ENCODE data around the gene CDC42SE2.
"Not testable (repeated sequence)": the region's sequence is repeated elsewhere in the genome, so short reads cannot be mapped to it uniquely, and the experiment has no call there.

The CDC42SE2 gene

DNA sequence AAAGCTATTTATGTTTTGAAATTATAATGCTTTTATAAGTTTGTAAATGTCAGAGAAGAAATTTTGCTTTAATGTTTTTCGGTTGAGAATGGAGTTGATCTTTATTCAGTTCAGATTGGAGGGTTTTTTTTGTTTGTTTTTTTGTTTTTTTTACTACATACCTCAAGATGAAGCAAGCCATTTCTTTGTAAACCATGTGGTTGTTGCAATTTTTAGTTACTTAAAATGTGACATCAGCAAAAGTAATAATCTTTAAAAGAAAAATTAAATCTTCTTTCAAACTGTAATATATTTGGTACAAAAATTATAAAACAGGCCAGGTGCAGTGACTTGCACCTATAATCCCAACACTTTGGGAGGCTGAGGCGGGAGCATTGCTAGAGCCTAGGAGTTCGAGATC lies 102.6 kb downstream of the CDC42SE2 start:
- DNase-seq (ENCODE audit: low spot score), result no peak

DNA sequence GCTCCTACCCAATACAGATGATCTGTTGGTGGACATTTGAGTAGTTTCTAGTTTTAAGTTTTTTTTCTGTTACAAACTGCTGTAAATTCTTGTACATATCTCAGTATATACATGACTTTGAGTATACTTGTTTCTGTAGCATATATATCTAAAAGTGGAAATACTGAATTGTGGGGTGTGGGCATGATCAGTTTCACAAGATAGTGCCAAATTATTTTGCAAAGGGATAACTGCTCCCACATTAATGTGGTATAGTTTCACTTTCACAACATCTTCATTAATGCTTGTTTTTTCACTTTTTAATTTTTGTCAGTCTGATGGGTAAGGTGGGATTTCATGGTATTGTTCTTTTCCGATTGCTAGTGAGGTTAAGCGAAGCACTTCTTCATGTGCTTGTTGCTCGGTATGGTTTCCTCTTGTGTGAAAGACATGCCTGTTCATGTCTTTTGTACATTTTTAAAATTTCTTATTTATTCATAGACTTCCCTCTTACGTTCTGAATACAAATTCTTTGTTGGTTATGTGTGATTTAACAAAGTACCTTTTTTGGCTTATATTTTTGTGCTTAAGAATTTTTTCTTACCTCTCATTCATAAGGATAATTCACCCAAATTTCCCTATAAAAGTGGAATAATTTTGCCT lies 103.5 kb downstream of the CDC42SE2 start:
- DNase-seq (ENCODE audit: low spot score), result no peak

DNA sequence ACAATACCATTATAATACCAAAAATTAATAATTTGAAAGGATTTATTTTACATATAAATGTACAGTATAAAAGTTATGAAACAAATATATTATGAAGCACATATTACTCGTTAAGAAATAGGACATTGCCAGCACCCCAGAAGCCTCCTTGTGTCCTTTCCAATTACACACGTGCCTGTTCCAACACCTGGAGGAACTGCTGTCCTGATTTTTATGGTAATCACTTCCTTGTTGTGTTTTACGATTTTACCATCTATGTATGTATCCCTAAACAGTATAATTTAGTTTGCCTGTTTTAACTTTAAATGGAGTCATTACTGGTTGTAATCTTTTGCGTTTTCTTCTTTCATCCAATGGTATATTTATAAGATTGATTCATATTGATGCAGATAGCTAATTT lies 105.0 kb downstream of the CDC42SE2 start:
- no peak for DNase-seq (ENCODE audit: low spot score)

DNA sequence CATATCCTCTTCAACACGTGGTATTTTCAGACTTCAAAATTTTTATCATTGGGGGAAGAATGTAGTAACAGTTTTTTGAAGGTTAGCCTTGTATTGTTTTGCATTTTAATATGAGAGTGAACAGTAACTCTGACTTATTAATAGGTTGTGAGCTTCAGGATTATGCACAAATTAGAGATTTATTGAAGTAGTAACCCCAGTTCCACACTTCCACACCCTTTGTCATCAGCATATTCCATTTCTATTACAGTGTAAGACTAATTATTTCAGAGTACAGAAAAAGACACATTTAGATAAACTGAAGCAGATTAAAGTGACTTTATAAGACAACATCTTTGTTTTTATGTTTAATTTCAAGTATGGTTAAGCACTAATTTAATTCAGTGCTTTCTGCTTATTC lies 105.7 kb downstream of the CDC42SE2 start:
- no peak for DNase-seq (ENCODE audit: low spot score)

DNA sequence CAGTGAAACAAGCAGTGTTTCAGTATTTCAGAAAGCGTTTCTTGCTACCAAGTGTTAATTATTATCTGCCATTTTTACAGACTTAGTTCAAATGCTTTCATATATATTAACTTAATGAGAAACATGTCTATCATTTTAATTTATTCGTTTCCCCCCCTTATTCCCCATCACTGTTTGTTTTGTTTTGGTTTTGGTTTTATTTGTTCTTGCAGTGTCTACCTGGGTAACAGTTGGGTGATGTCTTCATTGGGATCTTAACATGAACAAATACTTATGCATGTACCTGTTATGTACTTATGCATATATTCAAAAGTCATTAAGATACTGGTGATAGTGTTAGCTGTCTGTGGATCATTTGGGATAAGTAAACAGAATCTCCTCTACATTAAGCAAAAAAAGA lies 108.0 kb downstream of the CDC42SE2 start:
- DNase-seq (ENCODE audit: low spot score), result no peak

DNA sequence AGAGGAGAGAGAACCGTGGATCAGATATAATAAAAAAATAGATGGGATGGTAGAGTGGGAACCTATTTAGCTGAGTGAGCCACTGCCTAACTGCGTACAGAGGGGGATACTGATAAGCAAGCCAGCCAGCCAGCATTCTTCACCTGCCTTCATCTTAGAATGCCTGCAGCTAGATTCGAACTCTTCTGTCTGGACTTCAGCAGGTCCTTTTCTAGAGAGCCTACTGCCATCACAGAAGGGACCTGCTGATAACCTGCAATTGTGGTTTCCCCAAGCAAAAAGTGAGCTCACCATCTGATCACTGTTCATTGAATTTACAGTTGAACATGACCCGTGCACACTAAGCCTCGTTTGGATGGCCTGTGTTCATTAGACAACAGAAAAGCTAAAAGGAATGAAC lies 109.4 kb downstream of the CDC42SE2 start:
- DNase-seq (ENCODE audit: low spot score), result no peak

DNA sequence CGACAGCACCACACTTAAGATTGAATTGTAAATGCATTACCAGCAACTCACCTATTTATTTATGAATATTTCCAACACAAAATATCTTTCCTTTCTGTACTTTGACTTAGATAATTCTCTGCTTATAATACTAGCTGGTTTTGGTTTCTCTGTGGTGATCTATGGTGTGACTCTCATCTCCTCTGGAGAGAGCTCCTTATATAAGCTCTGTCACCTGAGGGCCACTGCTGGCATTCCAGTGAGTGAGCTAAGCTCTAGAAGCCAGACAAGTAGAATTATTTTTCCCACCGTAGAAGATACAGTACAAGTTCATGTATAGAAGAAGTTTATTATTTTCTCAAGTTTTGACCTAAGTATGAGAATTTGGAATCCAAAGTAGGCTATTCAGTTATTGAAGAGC lies 111.5 kb downstream of the CDC42SE2 start:
- no peak for DNase-seq (ENCODE audit: low spot score)

DNA sequence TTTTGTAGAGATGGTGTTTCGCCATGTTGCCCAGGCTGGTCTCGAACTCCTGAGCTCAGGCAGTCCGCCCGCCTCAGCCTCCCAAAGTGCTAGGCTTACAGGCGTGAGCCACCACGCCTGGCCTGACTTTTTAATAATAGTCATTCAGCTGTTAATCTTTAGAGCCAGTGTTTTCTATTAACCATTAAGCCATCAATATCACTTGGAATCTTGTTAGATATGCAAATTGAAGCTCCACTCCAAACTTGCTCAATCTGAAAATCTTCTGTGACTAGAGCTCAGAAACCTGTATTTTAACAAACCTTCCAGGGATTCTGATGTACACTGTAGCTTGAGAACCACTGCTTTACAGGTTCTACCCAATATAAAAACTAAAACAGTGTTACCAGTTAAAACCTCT lies 113.5 kb downstream of the CDC42SE2 start:
- no peak for DNase-seq (ENCODE audit: low spot score)

DNA sequence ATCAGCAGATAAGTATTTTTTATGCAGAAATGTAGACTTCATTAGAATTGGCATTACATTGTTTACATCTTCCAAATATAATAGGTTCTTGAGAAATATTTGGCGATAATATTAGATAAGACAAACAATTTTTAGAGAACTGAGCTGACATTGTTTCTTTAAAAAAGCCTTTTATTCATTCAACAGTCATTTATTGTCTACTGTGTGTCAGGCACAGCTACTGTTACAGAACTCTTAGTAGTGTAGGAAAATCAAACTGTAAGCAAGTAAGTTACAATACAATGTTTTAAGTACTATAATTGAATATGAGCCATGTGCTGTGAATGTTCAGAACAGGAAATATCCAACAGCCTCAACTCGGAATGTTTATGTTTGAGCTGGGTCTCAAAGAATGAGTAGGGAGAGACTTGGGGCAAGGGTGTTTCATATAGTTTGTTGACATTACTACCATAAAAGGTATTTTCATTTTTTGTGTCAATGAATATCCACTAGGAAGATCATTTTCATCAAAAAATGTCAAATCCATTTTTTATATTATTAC lies 114.0 kb downstream of the CDC42SE2 start:
- DNase-seq (ENCODE audit: low spot score), result no peak

DNA sequence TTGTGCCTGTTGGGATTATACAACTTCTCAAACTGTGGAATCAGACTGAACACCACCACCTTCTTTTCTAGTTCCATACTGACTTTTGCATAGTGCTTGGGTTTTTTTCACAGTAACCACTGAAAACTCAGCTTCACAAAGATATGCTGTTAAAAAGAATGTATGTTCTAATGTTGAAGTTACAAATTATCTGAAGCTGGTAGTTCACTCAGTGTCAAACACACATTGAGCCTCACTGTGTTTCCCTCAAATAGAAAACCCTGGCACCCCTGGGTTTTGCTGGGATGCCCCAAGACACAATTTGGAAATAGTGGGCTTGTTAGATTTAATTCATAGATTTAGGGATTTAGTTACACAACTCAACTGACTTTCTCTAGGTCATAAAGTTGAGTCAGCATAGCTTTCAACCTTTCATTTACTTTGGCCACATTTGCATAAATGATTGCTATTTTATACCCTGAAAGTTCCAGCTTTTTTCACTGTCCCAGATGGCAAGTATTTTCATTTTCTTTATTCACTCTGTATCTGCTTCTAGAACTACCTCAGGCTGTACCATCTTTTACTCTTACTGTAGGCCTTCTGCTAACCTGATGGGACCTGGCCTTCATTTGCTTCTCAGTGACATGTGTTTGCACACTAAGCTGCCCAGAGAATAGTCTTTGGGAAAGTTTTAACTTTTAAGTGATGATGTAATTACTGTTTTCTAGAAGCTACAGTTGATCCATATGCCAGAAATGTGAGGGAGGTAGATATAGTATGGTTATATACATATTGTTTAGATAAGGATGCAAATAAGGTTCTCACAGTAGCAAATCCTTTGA lies 115.1 kb downstream of the CDC42SE2 start:
- DNase-seq (ENCODE audit: low spot score), result no peak

DNA sequence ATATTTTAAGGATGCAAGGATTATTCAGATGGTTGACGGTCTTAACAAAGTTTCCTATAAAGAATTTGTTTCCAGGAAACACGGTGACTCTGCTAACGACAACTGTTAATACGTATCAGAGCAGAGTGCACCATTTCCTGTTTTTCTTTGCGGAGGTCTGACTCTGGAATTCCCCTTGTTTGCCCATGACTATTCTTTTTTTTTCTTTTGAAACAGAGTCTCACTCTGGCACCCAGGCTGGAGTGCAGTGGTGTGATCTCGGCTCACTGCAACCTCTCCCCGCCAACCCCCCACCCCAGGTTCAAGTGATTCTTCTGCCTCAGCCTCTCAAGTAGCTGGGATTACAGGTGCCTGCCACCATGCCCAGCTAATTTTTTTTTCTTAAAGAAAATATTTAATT lies 115.9 kb downstream of the CDC42SE2 start:
- DNase-seq (ENCODE audit: low spot score), result no peak

DNA sequence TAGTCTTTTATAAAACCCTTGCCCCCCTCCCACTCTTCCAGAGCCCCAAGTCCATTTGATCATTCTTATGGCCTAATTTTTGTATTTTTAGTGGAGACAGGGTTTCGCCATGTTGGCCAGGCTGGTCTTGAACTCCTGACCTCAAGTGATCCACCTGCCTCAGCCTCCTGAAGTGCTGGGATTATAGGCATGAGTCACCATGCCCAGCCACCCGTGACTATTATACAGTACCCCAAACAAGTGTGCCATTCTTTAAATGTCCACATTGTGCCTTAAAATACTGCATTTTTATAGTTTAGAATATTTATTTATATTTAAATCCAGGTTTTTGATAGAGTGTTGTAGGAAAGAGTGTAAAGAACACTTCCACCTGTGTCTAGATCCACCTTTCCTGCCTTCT lies 116.4 kb downstream of the CDC42SE2 start:
- DNase-seq (ENCODE audit: low spot score), result not testable (repeated sequence)

DNA sequence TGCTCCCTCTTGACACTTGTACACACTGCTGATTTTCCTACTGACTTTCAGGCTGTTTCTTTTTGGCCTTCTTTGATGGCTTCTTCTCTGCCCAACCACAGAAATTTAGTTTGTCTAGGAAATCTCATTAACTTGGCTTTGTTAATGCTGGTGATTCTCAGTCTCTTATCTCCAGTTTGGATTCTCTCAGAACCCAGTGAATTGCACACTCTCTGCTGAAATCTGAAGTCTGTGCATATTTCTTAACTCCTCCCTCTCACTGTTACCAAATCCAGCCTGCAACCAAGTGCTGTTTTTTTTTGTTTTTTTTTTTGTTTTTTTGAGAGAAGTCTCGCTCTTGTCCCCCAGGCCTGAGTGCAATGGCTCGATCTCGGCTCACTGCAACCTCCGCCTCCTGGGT lies 117.2 kb downstream of the CDC42SE2 start:
- DNase-seq (ENCODE audit: low spot score), result no peak

DNA sequence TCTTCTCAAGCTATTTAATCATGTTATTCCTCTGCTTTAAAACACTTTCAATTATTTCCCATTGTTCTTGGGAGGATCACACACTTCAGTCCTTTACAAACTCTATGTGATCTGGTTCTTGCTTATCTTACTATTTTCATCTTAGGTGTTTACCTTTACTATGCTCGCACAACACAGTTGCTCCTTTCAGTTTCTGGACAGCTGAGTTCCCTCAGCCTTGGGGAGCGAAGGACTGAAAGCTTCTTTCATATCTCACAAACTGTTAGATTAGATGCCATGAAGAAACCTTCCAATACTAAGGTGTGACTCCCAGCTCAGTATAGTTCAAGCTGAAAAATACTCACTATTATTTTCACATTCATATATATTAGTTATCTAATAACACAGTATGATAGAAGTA lies 117.9 kb downstream of the CDC42SE2 start:
- DNase-seq (ENCODE audit: low spot score), result no peak

DNA sequence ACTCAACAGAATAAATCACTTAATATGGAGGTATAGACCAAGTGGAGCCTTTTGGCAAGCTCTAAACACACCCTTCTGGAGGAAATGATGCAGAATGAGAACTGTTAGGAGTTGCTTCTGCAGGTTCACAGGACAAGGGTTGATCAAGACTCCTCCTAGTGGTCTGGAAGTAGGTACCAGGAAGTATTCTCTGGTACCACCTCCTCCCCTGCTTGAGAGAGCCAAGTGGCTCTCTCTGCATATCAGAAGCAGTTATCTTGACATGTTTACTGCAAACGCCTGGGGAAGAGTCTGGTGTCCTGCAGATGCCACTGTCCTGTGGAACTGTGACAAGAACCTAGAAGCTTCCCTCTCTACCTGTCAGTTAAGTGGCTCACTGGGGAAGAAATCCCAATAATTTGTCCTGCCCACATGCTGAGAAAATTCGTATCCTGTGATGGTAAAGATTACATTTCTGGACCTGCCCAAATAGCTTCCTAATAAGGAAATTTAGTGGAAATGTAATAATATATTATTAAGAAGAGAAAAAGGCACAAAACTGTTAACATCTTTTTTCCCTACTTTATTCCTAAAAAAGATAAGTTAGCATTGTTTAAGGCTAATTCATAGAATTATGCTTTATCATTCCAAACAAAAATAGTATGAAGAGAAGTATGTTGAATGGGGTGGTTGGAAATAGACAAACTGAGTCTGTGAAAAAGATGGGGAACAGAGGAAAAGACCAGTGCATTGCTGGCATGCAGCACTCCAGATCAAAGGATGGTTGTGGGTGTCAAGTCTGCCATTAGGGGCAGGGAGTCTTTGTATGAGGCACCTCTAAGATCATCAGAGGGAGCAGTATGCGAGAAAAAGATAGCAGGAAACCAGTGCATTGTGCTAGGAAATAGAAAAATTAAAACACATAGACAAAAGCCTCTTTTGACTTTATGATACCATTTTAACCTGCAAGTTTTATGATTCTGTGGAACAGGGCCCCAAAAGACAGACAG lies 118.8 kb downstream of the CDC42SE2 start:
- peak; percentile 29 for DNase-seq (ENCODE audit: low spot score)

DNA sequence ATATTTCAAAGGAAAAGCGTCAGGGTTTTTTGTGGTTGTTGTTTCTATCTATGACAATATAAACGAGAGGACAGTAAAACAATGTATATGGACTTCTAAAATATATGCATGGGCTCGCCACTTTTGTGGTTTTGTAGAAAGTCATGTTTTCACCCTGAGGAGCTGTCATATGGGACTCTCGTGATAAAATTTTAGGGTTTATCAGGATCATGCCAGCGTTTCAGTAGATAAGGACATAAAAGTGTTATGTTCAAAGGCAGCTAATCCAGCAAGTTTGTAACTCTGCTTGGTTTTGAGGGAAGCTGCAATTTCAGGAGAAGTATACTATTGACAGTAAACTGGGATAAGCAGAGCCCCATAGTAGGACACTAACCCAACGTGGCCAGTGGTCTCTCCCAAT lies 120.3 kb downstream of the CDC42SE2 start:
- DNase-seq (ENCODE audit: low spot score), result no peak

DNA sequence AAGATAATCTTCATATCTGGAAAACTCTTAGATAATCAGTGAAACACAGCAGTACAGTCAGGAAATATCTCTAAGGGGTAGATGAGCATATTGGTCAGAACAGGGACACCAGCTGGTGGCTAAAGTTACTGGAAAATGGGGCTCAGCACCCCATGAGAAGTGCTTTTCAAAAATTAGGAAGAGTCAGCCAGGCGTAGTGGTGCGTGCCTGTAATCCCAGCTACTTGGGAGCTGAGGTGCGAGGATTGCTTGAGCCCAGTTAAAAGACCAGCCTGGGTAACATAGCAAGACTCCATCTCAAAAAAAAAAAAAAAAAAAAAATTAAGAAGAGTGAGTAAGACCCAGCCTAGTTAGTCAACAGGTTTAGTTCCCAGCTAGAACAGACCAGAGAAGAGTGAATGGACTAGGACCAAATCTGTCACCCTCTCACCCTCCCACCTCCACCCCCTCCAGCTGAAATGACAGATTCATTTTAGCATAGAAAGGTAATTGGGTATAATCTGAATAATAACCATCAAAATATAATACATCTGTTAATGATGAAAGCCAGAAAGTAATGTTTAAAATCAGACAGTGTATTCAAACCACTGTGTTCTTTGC lies 120.9 kb downstream of the CDC42SE2 start:
- no peak for DNase-seq (ENCODE audit: low spot score)

DNA sequence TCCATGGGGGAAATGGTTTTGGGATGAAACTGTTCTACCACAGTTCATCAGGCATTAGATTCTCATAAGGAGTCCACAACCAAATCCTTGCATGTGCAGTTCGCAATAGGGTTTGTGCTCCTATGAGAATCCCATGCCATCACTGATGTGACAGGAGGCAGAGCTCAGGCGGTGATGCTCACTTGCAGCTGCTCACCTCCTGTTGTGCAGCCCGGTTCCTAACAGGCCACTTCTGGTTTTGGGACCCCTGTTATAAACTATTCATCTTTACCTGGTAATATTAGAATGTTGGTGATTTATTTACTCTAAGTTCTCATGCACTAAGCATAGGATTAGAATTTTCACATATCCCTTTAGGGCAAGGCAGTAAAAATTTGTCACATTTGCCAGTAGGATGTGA lies 122.3 kb downstream of the CDC42SE2 start:
- DNase-seq (ENCODE audit: low spot score), result no peak

DNA sequence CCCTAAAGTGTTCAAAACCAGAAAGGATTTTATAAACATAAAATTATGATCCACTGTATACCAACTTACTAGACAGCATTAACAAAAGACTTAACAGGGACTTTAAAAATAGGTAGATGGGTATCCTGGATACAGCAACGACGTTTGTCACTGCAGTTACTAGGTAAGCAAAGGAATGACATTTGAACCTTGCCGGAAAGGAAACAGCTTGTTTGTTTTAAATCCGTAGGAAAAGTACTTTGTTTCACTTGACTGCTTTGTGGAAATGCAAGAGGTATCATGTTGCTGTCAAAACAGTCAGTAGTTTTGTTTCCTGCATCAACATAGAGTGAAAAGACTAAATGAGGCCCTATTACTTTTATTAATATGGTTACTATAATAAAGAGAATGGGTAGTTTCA lies 122.9 kb downstream of the CDC42SE2 start:
- peak; percentile 28 for DNase-seq (ENCODE audit: low spot score)

DNA sequence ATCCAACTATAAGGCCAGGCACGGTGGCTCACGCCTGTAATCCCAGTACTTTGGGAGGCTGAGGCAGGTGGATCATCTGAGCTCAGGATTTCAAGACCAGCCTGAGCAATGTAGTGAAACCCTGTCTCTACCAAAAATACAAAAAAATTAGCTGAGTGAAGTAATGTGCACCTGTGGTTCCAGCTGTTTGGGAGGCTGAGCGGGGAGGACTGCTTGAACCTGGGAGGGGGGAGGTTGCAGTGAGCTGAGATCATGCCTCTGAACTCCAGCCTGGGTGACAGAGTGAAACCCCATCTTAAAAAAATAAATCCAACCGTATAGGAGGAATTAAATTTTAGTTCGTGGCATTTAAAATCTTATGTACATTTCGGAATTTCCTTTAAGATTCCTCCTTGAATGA lies 123.4 kb downstream of the CDC42SE2 start:
- DNase-seq (ENCODE audit: low spot score), result no peak

DNA sequence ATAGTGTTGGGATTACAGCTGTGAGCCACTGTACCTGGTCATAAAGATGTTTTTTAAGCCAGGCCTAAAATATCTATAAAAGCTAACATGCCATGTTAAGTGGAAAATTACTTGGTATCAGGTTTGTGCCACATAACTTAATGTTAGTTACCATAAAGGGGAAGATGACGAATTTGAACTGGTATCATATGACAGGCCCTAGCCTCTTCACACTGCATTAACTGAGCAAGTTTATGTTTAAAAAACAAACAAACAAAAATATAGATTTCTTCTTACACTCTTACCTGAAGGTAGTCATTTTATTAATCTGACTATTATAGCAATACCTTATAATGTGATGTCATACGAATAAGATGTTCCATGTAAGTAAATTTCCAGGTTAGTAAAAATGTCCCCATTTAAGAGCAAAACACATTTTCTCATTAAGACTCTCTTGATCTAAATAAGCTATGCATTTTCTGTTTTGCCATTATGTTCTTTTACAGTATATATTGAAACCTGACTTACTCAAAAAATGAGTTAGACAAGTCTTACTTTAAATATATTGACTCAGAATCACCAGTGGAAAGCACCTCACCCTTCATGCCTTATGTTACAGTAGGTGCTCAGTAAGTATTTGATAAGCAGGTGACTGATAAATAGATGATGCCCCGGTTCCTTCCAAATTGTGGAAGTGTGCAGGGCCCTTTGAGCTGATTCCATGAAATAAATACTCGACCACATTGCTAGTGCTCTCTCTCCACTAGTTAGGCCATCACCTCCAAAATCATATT lies 125.4 kb downstream of the CDC42SE2 start:
- DNase-seq (ENCODE audit: low spot score), result no peak
